Activated CD8-positive, alpha-beta memory T cell treated with anti-CD3 and anti-CD28 coated beads, Interleukin-2, amount 50 U/mL, for 24 hours (primary cell): Measurements from ENCODE around the gene ANK3.

Experiments used
- DNase-seq: peaks from one replicate; pipeline ENCODE4 v3.0.0-alpha.2; 2020; ENCODE audit errors: extremely low read depth

The ANK3 gene

GRCh38 chr10:60281331-60281730 lies 108.3 kb downstream of the ANK3 start:
- DNase-seq: no peak

GRCh38 chr10:60280475-60280874 lies 109.2 kb downstream of the ANK3 start:
- DNase-seq: no peak

GRCh38 chr10:60277656-60278055 lies 112.0 kb downstream of the ANK3 start:
- DNase-seq: no peak

GRCh38 chr10:60276232-60276631 lies 113.4 kb downstream of the ANK3 start:
- no peak for DNase-seq

- no peak for DNase-seq
Measured at GRCh38 chr10:60271319-60272040, 118.2 kb downstream of the ANK3 start.

- DNase-seq: no peak
Measured at GRCh38 chr10:60270426-60270825, 119.2 kb downstream of the ANK3 start.

GRCh38 chr10:60267802-60268201 lies 121.9 kb downstream of the ANK3 start:
- no peak for DNase-seq

- no peak for DNase-seq
Measured at GRCh38 chr10:60266513-60266912, 123.2 kb downstream of the ANK3 start.

GRCh38 chr10:60262647-60263126 lies 127.0 kb downstream of the ANK3 start:
- DNase-seq: no peak

- DNase-seq: no peak
Measured at GRCh38 chr10:60260321-60260720, 129.4 kb downstream of the ANK3 start.

GRCh38 chr10:60258429-60258797 lies 131.3 kb downstream of the ANK3 start:
- no peak for DNase-seq

- no peak for DNase-seq
Measured at GRCh38 chr10:60257767-60258428, 131.8 kb downstream of the ANK3 start.

- DNase-seq: no peak
Measured at GRCh38 chr10:60254776-60255175, 134.9 kb downstream of the ANK3 start.

- no peak for DNase-seq
Measured at GRCh38 chr10:60253484-60253883, 136.2 kb downstream of the ANK3 start.

- DNase-seq: no peak
Measured at GRCh38 chr10:60252688-60253087, 137.0 kb downstream of the ANK3 start.

- no peak for DNase-seq
Measured at GRCh38 chr10:60246382-60246781, 143.3 kb downstream of the ANK3 start.

GRCh38 chr10:60239228-60239627 lies 150.4 kb downstream of the ANK3 start:
- no peak for DNase-seq

- DNase-seq: no peak
Measured at GRCh38 chr10:60238759-60239100, 150.9 kb downstream of the ANK3 start.

- no peak for DNase-seq
Measured at GRCh38 chr10:60237977-60238758, 151.5 kb downstream of the ANK3 start.

GRCh38 chr10:60236869-60237524 lies 152.7 kb downstream of the ANK3 start:
- DNase-seq: no peak

- no peak for DNase-seq
Measured at GRCh38 chr10:60235001-60235400, 154.7 kb downstream of the ANK3 start.

- no peak for DNase-seq
Measured at GRCh38 chr10:60234551-60234950, 155.1 kb downstream of the ANK3 start.
